H9 (cell line): ENCODE measurements around the gene MGAT5. TPM values are rescaled to one million over a fixed set of nuclear protein-coding genes. Genes with fewer than 3 reads are reported as not detected.
A peak's percentile ranks its signal among the peaks of the same experiment; 100 is the strongest.

ENCODE experiments used
- DNase-seq: peaks from one replicate; pipeline ENCODE4 v3.0.0-alpha.2; 2017
- H2AFZ ChIP-seq: one replicate; pipeline ENCODE4 v1.6.1; 2013; ENCODE audit warnings: mild to moderate bottlenecking, low read length, control low read depth, moderate library complexity
- H2AK5ac ChIP-seq: 2 replicates; pipeline ENCODE4 v1.6.1; 2013; ENCODE audit warnings: low read length, control low read depth, mixed read lengths; ENCODE audit not compliant: insufficient read length
- H2BK120ac ChIP-seq: one replicate; pipeline ENCODE4 v1.6.1; 2013; ENCODE audit warnings: low read depth, mild to moderate bottlenecking, low read length, control low read depth, inconsistent platforms; ENCODE audit not compliant: poor library complexity, severe bottlenecking
- H2BK12ac ChIP-seq: 2 replicates; pipeline ENCODE4 v1.6.1; 2013; ENCODE audit warnings: low read length, control low read depth, mixed read lengths, low read depth; ENCODE audit not compliant: insufficient read length
- H2BK15ac ChIP-seq: 2 replicates; pipeline ENCODE4 v1.6.1; 2013; ENCODE audit warnings: low read depth, low read length, control low read depth
- H2BK20ac ChIP-seq: one replicate; pipeline ENCODE4 v1.6.1; 2013; ENCODE audit warnings: low read depth, mild to moderate bottlenecking, low read length, control low read depth, inconsistent platforms; ENCODE audit not compliant: poor library complexity, severe bottlenecking
- H2BK5ac ChIP-seq: 2 replicates; pipeline ENCODE4 v1.6.1; 2013; ENCODE audit warnings: low read length, control low read depth, mixed read lengths; ENCODE audit not compliant: insufficient read length
- H3K14ac ChIP-seq: 2 replicates; pipeline ENCODE4 v1.6.1; 2013; ENCODE audit warnings: low read length, control low read depth; ENCODE audit not compliant: insufficient read depth
- H3K18ac ChIP-seq: 2 replicates; pipeline ENCODE4 v1.6.1; 2013; ENCODE audit warnings: low read depth, mild to moderate bottlenecking, mixed read lengths, low read length, control low read depth; ENCODE audit not compliant: insufficient read length
- H3K23ac ChIP-seq: 2 replicates; pipeline ENCODE4 v1.6.1; 2013; ENCODE audit warnings: low read length, control low read depth, mixed read lengths, low read depth; ENCODE audit not compliant: insufficient read length
- H3K23me2 ChIP-seq: 2 replicates; pipeline ENCODE4 v1.6.1; 2013; ENCODE audit warnings: low read depth, mild to moderate bottlenecking, mixed read lengths, low read length, control low read depth; ENCODE audit not compliant: insufficient read length, poor library complexity, severe bottlenecking
- H3K27ac ChIP-seq: 2 replicates; pipeline ENCODE4 v1.5.1; 2013; ENCODE audit warnings: low read length, control low read depth, mixed read lengths, low read depth; ENCODE audit not compliant: insufficient read length
- H3K27me3 ChIP-seq: 2 replicates; pipeline ENCODE4 v1.6.1; 2013; ENCODE audit warnings: low read length, control low read depth, inconsistent platforms; ENCODE audit not compliant: insufficient read depth
- H3K4ac ChIP-seq: 2 replicates; pipeline ENCODE4 v1.6.1; 2013; ENCODE audit warnings: low read depth, mild to moderate bottlenecking, control low read depth, inconsistent platforms, low read length, moderate library complexity
- H3K4me1 ChIP-seq: 2 replicates; pipeline ENCODE4 v1.6.1; 2013; ENCODE audit warnings: low read length, control low read depth, inconsistent platforms; ENCODE audit not compliant: insufficient read depth
- H3K4me2 ChIP-seq: 2 replicates; pipeline ENCODE4 v1.6.1; 2013; ENCODE audit warnings: low read length, control low read depth, mixed read lengths; ENCODE audit not compliant: insufficient read length, insufficient read depth
- H3K56ac ChIP-seq: 2 replicates; pipeline ENCODE4 v1.6.1; 2013; ENCODE audit warnings: low read depth, mild to moderate bottlenecking, mixed read lengths, low read length, control low read depth; ENCODE audit not compliant: insufficient read length
- H3K79me1 ChIP-seq: 2 replicates; pipeline ENCODE4 v1.6.1; 2013; ENCODE audit warnings: low read depth, mild to moderate bottlenecking, moderate library complexity, low read length, control low read depth, inconsistent platforms; ENCODE audit not compliant: insufficient read depth, poor library complexity, severe bottlenecking
- H3K79me2 ChIP-seq: 2 replicates; pipeline ENCODE4 v1.6.1; 2013; ENCODE audit warnings: low read length, control low read depth, inconsistent platforms; ENCODE audit not compliant: insufficient read depth
- H3K9ac ChIP-seq: 2 replicates; pipeline ENCODE4 v1.6.1; 2013; ENCODE audit warnings: low read length, control low read depth, mixed read lengths; ENCODE audit not compliant: insufficient read length; ENCODE audit errors: extremely low read depth
- H3K9me3 ChIP-seq: one replicate; pipeline ENCODE4 v1.6.1; 2013; ENCODE audit warnings: low read depth, low read length, inconsistent platforms; ENCODE audit not compliant: control insufficient read depth
- H3T11ph ChIP-seq: one replicate; pipeline ENCODE4 v1.6.1; 2013; ENCODE audit warnings: mild to moderate bottlenecking, low read length, control low read depth, inconsistent platforms
- H4K20me1 ChIP-seq: one replicate; pipeline ENCODE4 v1.6.1; 2013; ENCODE audit not compliant: control insufficient read depth, insufficient read length, insufficient read depth
- H4K5ac ChIP-seq: 2 replicates; pipeline ENCODE4 v1.6.1; 2013; ENCODE audit warnings: low read depth, mild to moderate bottlenecking, mixed read lengths, low read length, control low read depth; ENCODE audit not compliant: insufficient read length
- H4K8ac ChIP-seq: replicated peaks from 2 replicates; pipeline ENCODE4 v1.6.1; 2013; ENCODE audit warnings: low read length, control low read depth, mixed read lengths, low read depth; ENCODE audit not compliant: insufficient read length
- H4K91ac ChIP-seq: 2 replicates; pipeline ENCODE4 v1.6.1; 2013; ENCODE audit warnings: low read depth, mild to moderate bottlenecking, moderate library complexity, mixed read lengths, low read length, control low read depth; ENCODE audit not compliant: insufficient read length
- H3K27ac Mint-ChIP-seq, 3 experiments: 2 replicates in 2 of 3; 3 replicates in 1 of 3; pipeline ENCODE4 v1.8.0; 2020 to 2021; ENCODE audit warnings: mixed read lengths in 3 of 3, mild to moderate bottlenecking in 1 of 3, moderate library complexity in 1 of 3
- H3K27me3 Mint-ChIP-seq: 2 replicates; pipeline ENCODE4 v1.8.0; 2021; ENCODE audit warnings: low read depth, mild to moderate bottlenecking, moderate library complexity, mixed read lengths
- H3K36me3 Mint-ChIP-seq, 3 experiments: 2 replicates in 2 of 3; 3 replicates in 1 of 3; pipeline ENCODE4 v1.8.0; 2020 to 2021; ENCODE audit warnings: low read depth in 3 of 3, mixed read lengths in 3 of 3; ENCODE audit not compliant: insufficient read depth in 1 of 3
- H3K4me1 Mint-ChIP-seq, 2 experiments: 2 replicates each; pipeline ENCODE4 v1.8.0; 2020; ENCODE audit warnings: mixed read lengths in 2 of 2
- H3K4me3 Mint-ChIP-seq, 2 experiments: 2 replicates in 1 of 2; 3 replicates in 1 of 2; pipeline ENCODE4 v1.8.0; 2020 to 2021; ENCODE audit warnings: mild to moderate bottlenecking in 2 of 2, mixed read lengths in 2 of 2, moderate library complexity in 1 of 2
- H3K9me3 Mint-ChIP-seq, 2 experiments: 2 replicates in 1 of 2; 3 replicates in 1 of 2; pipeline ENCODE4 v1.8.0; 2020; ENCODE audit warnings: mild to moderate bottlenecking in 2 of 2, mixed read lengths in 2 of 2, moderate library complexity in 1 of 2
- WGBS: extraction: QIAGEN DNeasy Blood & Tissue Kit; methylation state at CpG from one replicate; pipeline ENCODE4 v1.1.7; 2013; ENCODE audit warnings: missing lambda C conversion rate, low lambda C conversion rate, mixed read lengths; ENCODE audit not compliant: insufficient read length; ENCODE audit errors: extremely low coverage; 5-methylcytosine and 5-hydroxymethylcytosine counted together
- total RNA-seq: library from RNA; stranded (reverse); gene quantifications from 2 replicates; pipeline ENCODE4 v1.2.1, GENCODE V29; 2021
- TF ChIP-seq, protein P1 (sequence below): fragments of 200-600 bp; sonication (generic); conservative IDR thresholded peaks from 3 replicates; pipeline ENCODE4 v1.8.0; 2021; ENCODE audit warnings: antibody characterized with exemption, mild to moderate bottlenecking

MGAT5 gene
- total RNA-seq, 1 experiment from 2014 or later = 25.7 TPM

DNA sequence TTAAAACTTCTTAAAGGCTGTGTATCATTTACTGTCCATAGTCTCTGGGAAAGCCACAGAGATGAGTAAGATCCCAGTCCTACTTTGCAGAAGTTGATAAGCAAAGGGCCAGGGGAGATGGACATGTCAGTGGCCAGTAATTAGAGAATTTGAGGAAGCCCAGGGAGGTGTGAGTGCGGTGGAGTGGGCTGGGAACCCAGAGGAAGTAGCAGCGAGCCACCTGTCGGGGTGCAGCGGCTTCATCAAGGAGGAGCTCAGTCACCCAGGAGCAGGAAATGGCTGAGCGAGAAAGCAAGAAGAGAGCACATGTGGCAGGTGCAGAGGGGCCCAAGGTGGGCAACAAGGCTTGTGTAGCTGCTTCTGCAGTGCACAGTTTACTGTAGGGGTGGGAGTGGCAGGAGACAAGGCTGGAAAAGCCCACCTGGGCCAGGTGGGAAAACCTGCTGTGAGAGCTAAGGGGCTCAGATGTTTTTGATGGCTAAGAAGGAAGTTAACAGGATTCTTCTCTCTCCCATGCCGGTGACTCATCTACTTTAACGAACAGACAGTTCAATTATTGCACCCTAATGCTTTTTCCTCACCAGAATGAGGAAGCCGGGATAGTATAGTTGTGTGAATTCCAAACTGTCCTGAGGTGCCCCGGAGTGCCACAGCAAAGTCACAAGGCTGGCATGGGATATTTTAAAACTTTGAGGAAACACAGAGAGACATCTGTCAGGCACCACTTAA is 34.8 kb upstream of the MGAT5 start:
- Histone ChIP-seq H4K8ac (no peak overlapping the region), H3K4ac (no peak overlapping the region), H3K14ac (no peak overlapping the region), H3K23ac (no peak overlapping the region), H2BK20ac (no peak overlapping the region), H2AK5ac (no peak overlapping the region), H4K91ac (no peak overlapping the region), H2BK12ac (no peak overlapping the region), H4K5ac (no peak overlapping the region), H3K9ac (no peak overlapping the region), H4K20me1 (no peaks in the 10 kb centered on the region), H3K18ac (no peak overlapping the region), H3K56ac (no peak overlapping the region), H3K4me2 (no peak overlapping the region), H3K27ac (no peak overlapping the region), H3K23me2 (no peaks in the 10 kb centered on the region), H3K79me2 (peaks cover 5% of the 10 kb centered on the region; the same call in 1 of the 2 replicates), H3K27me3 (no peaks in the 10 kb centered on the region), H3K79me1 (peaks cover 5% of the 10 kb centered on the region), H2BK15ac (no peak overlapping the region), H3K9me3 (no peaks in the 10 kb centered on the region), H2BK5ac (no peak overlapping the region), H2AFZ (no peak overlapping the region), H2BK120ac (no peak overlapping the region), H3K4me1 (peaks cover 11% of the 10 kb centered on the region; the same call in 1 of the 2 replicates), H3T11ph (no peak overlapping the region)
- Mint-ChIP-seq H3K36me3 (peaks cover 3 to 10% (median 8%) of the 10 kb centered on the region in 3 experiments; a peak in 4 of 7 replicates), H3K27me3 (no peaks in the 10 kb centered on the region), H3K27ac (0 out of 7 replicates have a peak overlapping the region, but pooled peaks of 1 of the 3 experiments have one; percentile 30), H3K9me3 (peaks cover 4 to 5% of the 10 kb centered on the region in 2 experiments; a peak in 3 of 5 replicates), H3K4me1 (peaks cover 34 to 39% of the 10 kb centered on the region in 2 experiments), H3K4me3 (0 out of 5 replicates have a peak overlapping the region, but pooled peaks of 1 of the 2 experiments have one; percentile 2)
- TF ChIP-seq, protein P1, sequence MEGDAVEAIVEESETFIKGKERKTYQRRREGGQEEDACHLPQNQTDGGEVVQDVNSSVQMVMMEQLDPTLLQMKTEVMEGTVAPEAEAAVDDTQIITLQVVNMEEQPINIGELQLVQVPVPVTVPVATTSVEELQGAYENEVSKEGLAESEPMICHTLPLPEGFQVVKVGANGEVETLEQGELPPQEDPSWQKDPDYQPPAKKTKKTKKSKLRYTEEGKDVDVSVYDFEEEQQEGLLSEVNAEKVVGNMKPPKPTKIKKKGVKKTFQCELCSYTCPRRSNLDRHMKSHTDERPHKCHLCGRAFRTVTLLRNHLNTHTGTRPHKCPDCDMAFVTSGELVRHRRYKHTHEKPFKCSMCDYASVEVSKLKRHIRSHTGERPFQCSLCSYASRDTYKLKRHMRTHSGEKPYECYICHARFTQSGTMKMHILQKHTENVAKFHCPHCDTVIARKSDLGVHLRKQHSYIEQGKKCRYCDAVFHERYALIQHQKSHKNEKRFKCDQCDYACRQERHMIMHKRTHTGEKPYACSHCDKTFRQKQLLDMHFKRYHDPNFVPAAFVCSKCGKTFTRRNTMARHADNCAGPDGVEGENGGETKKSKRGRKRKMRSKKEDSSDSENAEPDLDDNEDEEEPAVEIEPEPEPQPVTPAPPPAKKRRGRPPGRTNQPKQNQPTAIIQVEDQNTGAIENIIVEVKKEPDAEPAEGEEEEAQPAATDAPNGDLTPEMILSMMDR = no peak
- no peak for DNase-seq
- no CpG with 5 or more reads among the region's 9 CpGs for WGBS
